Panc1 (cell line): ENCODE measurements around the gene TOB1. TPM values are rescaled to one million over a fixed set of nuclear protein-coding genes. Genes with fewer than 3 reads are reported as not detected.

Experiments used
- ATAC-seq: fragments of 200-7000 bp; cut with Tn5 transposase; 2 replicates; pipeline ENCODE4 v1.9.1; 2020; ENCODE audit warnings: mild to moderate bottlenecking, moderate library complexity
- BruUV-seq: library from RNA; stranded (reverse); fragments of 400-500 nt; replicated peaks from 2 replicates; lab custom pipeline; 2021; lab: Mats Ljungman, UMichigan
- CTCF ChIA-PET: fragments of 300-600 bp; sonication (Branson Sonifier 250); formaldehyde crosslinking; loops from one replicate; lab custom pipeline; 2022; ENCODE audit warnings: antibody characterized with exemption; lab: Charles Lee
- POLR2A ChIA-PET: fragments of 300-600 bp; sonication (Branson Sonifier 250); formaldehyde crosslinking; loops from one replicate; lab custom pipeline; 2022; ENCODE audit warnings: antibody characterized with exemption; lab: Charles Lee
- DNase-seq: peaks from one replicate; pipeline ENCODE4 v3.0.0-alpha.2; 2010; ENCODE audit warnings: low read depth, low spot score
- H3K27ac ChIP-seq: 2 replicates; pipeline ENCODE4 v1.5.1; 2011; ENCODE audit warnings: mild to moderate bottlenecking, low read length, inconsistent platforms
- H3K27me3 ChIP-seq: fragments of 200-500 bp; sonication (Bioruptor generic); 2 replicates; pipeline ENCODE4 v1.6.0; 2014; ENCODE audit warnings: low read length, inconsistent platforms; ENCODE audit not compliant: control insufficient read depth, insufficient read depth
- H3K36me3 ChIP-seq: fragments of 200-500 bp; sonication (Bioruptor generic); 2 replicates; pipeline ENCODE4 v1.5.1; 2014; ENCODE audit warnings: inconsistent platforms, mild to moderate bottlenecking, low read length, moderate library complexity; ENCODE audit not compliant: control insufficient read depth, insufficient read depth
- H3K4me1 ChIP-seq: 2 replicates; pipeline ENCODE4 v1.5.1; 2011; ENCODE audit warnings: inconsistent platforms, mild to moderate bottlenecking, low read length, moderate library complexity; ENCODE audit not compliant: control insufficient read depth, insufficient read depth
- H3K4me3 ChIP-seq, 2 experiments: 2 replicates each; pipeline ENCODE4 v1.5.1; 2011 to 2012; ENCODE audit warnings: low read depth in 2 of 2, low read length in 2 of 2, mild to moderate bottlenecking in 2 of 2, inconsistent platforms in 1 of 2, moderate library complexity in 1 of 2
- H3K9me3 ChIP-seq: fragments of 200-500 bp; sonication (Bioruptor generic); 2 replicates; pipeline ENCODE4 v1.5.1; 2014; ENCODE audit warnings: low read depth, mild to moderate bottlenecking, inconsistent platforms, low read length, moderate library complexity; ENCODE audit not compliant: control insufficient read depth, insufficient read depth
- POLR2AphosphoS5 ChIP-seq: IDR thresholded peaks from 2 replicates; pipeline ENCODE4 v1.6.1; 2012; ENCODE audit warnings: mild to moderate bottlenecking, low read depth, low read length, moderate library complexity
- REST ChIP-seq, 2 experiments: IDR thresholded peaks; 2 replicates each; pipeline ENCODE4 v1.6.1; 2011 to 2012; ENCODE audit warnings: low read depth in 2 of 2, control low read depth in 1 of 2, low read length in 1 of 2, mild to moderate bottlenecking in 1 of 2, moderate library complexity in 1 of 2; ENCODE audit not compliant: insufficient read depth in 1 of 2
- SIN3A ChIP-seq: IDR thresholded peaks from 2 replicates; pipeline ENCODE4 v1.6.1; 2012; ENCODE audit warnings: low read depth, mild to moderate bottlenecking, low read length, moderate library complexity, borderline replicate concordance; ENCODE audit not compliant: insufficient read depth
- TCF7L2 ChIP-seq: IDR thresholded peaks from 2 replicates; pipeline ENCODE4 v1.6.1; 2011; ENCODE audit warnings: mild to moderate bottlenecking, low read depth, low read length, inconsistent platforms
- in situ Hi-C: cut with HindIII; loops from 2 replicates; pipeline ENCODE4 v1.10.0; 2016; ENCODE audit warnings: low sequenced_read_pairs, low pct_unique_long_range_greater_than_20kb
- intact Hi-C: fragments of 100-400 bp; cut with micrococcal nuclease; formaldehyde crosslinking; loops from one replicate; pipeline ENCODE4 v1.10.0; 2022; ENCODE audit not compliant: unreplicated experiment
- total RNA-seq: library from RNA; stranded (reverse); gene quantifications from one replicate; pipeline ENCODE4 v1.2.1, GENCODE V29; 2021; ENCODE audit not compliant: unreplicated experiment
- TF ChIP-seq, protein P1 (sequence below): fragments of 450-650 bp; IDR thresholded peaks from 2 replicates; pipeline ENCODE4 v1.5.1; 2017; ENCODE audit warnings: mild to moderate bottlenecking

TOB1 gene
- total RNA-seq, 1 experiment from 2014 or later = 117 TPM

DNA sequence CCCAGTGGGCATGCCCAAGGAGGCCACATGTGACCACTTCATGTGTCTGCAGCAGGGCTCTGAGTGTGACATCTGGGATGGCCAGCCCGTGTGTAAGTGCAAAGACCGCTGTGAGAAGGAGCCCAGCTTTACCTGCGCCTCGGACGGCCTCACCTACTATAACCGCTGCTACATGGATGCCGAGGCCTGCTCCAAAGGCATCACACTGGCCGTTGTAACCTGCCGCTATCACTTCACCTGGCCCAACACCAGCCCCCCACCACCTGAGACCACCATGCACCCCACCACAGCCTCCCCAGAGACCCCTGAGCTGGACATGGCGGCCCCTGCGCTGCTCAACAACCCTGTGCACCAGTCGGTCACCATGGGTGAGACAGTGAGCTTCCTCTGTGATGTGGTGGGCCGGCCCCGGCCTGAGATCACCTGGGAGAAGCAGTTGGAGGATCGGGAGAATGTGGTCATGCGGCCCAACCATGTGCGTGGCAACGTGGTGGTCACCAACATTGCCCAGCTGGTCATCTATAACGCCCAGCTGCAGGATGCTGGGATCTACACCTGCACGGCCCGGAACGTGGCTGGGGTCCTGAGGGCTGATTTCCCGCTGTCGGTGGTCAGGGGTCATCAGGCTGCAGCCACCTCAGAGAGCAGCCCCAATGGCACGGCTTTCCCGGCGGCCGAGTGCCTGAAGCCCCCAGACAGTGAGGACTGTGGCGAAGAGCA, 26.4 kb downstream of the TOB1 start:
- intact Hi-C loops = loop anchor here (5.0 kb wide), 1 partner anchor 292 kb away; the partner anchor contains the start of gene SPATA20

More for the DNA sequence above, 26.4 kb downstream of the TOB1 start:
- DNase-seq (no peak), ATAC-seq (no peak)
- H3K4me1 ChIP-seq = no peaks in the 10 kb centered on the region
- H3K27me3 ChIP-seq = no peaks in the 10 kb centered on the region
- ChIA-PET POLR2A (no interaction called here), CTCF (interaction anchor here (3.2 kb wide), 1 partner anchor 56 kb away, joined by 51 read pairs; no protein-coding TSS in a partner anchor)
- H3K36me3 ChIP-seq = no peaks in the 10 kb centered on the region
- H3K9me3 ChIP-seq = no peaks in the 10 kb centered on the region
- in situ Hi-C loops = no loop called here
- no peak overlapping the region for H3K27ac ChIP-seq
- no peak overlapping the region for H3K4me3 ChIP-seq
- TF ChIP-seq POLR2AphosphoS5 (no peak), REST (IDR thresholded peaks at IDR 0.05; ENCODE audit: insufficient read depth in 1 of 2, low read depth in 2 of 2, low read length in 1 of 2) (no peak), SIN3A (no peak), TCF7L2 (no peak)
- TF ChIP-seq, protein P1, sequence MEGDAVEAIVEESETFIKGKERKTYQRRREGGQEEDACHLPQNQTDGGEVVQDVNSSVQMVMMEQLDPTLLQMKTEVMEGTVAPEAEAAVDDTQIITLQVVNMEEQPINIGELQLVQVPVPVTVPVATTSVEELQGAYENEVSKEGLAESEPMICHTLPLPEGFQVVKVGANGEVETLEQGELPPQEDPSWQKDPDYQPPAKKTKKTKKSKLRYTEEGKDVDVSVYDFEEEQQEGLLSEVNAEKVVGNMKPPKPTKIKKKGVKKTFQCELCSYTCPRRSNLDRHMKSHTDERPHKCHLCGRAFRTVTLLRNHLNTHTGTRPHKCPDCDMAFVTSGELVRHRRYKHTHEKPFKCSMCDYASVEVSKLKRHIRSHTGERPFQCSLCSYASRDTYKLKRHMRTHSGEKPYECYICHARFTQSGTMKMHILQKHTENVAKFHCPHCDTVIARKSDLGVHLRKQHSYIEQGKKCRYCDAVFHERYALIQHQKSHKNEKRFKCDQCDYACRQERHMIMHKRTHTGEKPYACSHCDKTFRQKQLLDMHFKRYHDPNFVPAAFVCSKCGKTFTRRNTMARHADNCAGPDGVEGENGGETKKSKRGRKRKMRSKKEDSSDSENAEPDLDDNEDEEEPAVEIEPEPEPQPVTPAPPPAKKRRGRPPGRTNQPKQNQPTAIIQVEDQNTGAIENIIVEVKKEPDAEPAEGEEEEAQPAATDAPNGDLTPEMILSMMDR = no peak
- BruUV-seq = no TSS peak
